GM12878 (cell line): ENCODE data around the gene CD200R1L.

ENCODE experiments used
- CEBPB ChIP-seq, 2 experiments: fragments of 150-350 bp in 1 of 2; IDR thresholded peaks; 2 replicates each; pipeline ENCODE4 v1.6.1; 2012 to 2014; ENCODE audit warnings: low read depth in 2 of 2, low read length in 2 of 2, borderline replicate concordance in 1 of 2, inconsistent platforms in 1 of 2
- FOS ChIP-seq: IDR thresholded peaks from 3 replicates; pipeline ENCODE4 v1.6.1; 2011; ENCODE audit warnings: borderline replicate concordance; ENCODE audit not compliant: insufficient read length; ENCODE audit errors: extremely low read depth
- KLF5 ChIP-seq: fragments of 450-650 bp; IDR thresholded peaks from 2 replicates; pipeline ENCODE4 v1.6.1; 2014; ENCODE audit warnings: mild to moderate bottlenecking; ENCODE audit not compliant: partially characterized antibody
- NRF1 ChIP-seq: conservative IDR thresholded peaks from 2 replicates; pipeline ENCODE4 v1.6.1; 2011; ENCODE audit warnings: mild to moderate bottlenecking, low read depth, low read length, improper control_type of control experiment
- POLR2A ChIP-seq: IDR thresholded peaks from 2 replicates; pipeline ENCODE4 v1.6.1; 2011; ENCODE audit warnings: low read depth, mild to moderate bottlenecking, low read length
- POLR2AphosphoS5 ChIP-seq: IDR thresholded peaks from 2 replicates; pipeline ENCODE4 v1.6.1; 2011; ENCODE audit warnings: mild to moderate bottlenecking, low read length, inconsistent platforms
- RAD51 ChIP-seq: fragments of 450-650 bp; IDR thresholded peaks from 2 replicates; pipeline ENCODE4 v1.6.1; 2016; ENCODE audit warnings: moderate library complexity, mild to moderate bottlenecking, inconsistent platforms
- ZNF217 ChIP-seq: fragments of 450-650 bp; IDR thresholded peaks from 2 replicates; pipeline ENCODE4 v1.6.1; 2017; ENCODE audit warnings: antibody characterized with exemption, mild to moderate bottlenecking

DNA sequence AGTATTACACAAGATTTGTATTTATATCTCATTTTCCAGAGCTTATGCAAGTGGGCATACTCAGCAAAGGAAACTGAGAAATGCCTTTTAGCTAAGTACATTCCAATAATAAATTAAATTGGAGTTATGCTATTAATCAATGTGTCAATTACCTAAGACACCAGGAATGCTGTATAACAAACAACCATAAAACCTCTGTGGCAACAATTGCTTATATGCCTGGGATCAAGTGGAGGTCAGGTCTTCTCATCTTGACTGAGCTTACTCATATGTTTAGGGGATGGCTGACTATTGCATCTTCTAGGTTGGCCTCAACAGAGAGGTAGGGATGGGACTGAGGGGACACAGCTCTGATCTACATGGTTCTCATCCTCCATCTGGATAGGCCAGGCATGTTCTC lies 30.7 kb downstream of the CD200R1L start:
- TF ChIP-seq POLR2AphosphoS5 = no peak
- TF ChIP-seq NRF1 = no peak
- no peak for TF ChIP-seq KLF5
- no peak for TF ChIP-seq POLR2A
- TF ChIP-seq ZNF217 = no peak
- TF ChIP-seq RAD51 = no peak
- TF ChIP-seq CEBPB (IDR thresholded peaks at IDR 0.05; ENCODE audit: borderline replicate concordance in 1 of 2, low read depth in 2 of 2, low read length in 2 of 2) = no peak
- TF ChIP-seq FOS = no peak
